ENCODE results near the gene PMCH.

PMCH gene

GRCh38 chr12:102215992-102216691 is 18.5 kb upstream of the PMCH start:
- peak; percentile 38 for DNase-seq (ENCODE audit: low read depth)

GRCh38 chr12:102204025-102204424 is 6.4 kb upstream of the PMCH start:
- H3K4me3 ChIP-seq (ENCODE audit: low read depth, low read length) = no peak overlapping the region
- DNase-seq (ENCODE audit: low read depth) = no peak
- in situ Hi-C loops (cut with HindIII; ENCODE audit: low sequenced_read_pairs) = no loop called here
- TF ChIP-seq CTCF (IDR thresholded peaks at IDR 0.05; ENCODE audit: low read depth, low read length, missing control alignments) = no peak

More at GRCh38 chr12:102215992-102216691, 18.5 kb upstream of the PMCH start:
- no peak for TF ChIP-seq CTCF (IDR thresholded peaks at IDR 0.05; ENCODE audit: low read depth, low read length, missing control alignments)
- H3K4me3 ChIP-seq (ENCODE audit: low read depth, low read length) = no peak overlapping the region
- in situ Hi-C loops (cut with HindIII; ENCODE audit: low sequenced_read_pairs) = no loop called here

- in situ Hi-C loops (cut with HindIII; ENCODE audit: low sequenced_read_pairs) = no loop called here
- H3K4me3 ChIP-seq (ENCODE audit: low read depth, low read length) = no peak overlapping the region
- DNase-seq (ENCODE audit: low read depth) = no peak
- no peak for TF ChIP-seq CTCF (IDR thresholded peaks at IDR 0.05; ENCODE audit: low read depth, low read length, missing control alignments)
These were observed 4.9 kb upstream of the PMCH start for GRCh38 chr12:102202556-102202955.

- no peak for DNase-seq (ENCODE audit: low read depth)
- H3K4me3 ChIP-seq (ENCODE audit: low read depth, low read length) = no peak overlapping the region
- TF ChIP-seq CTCF (IDR thresholded peaks at IDR 0.05; ENCODE audit: low read depth, low read length, missing control alignments) = no peak
- in situ Hi-C loops (cut with HindIII; ENCODE audit: low sequenced_read_pairs) = no loop called here
These were observed 3.9 kb upstream of the PMCH start for GRCh38 chr12:102201436-102202061.

GRCh38 chr12:102195826-102196225 is 1.8 kb downstream of the PMCH start:
- TF ChIP-seq CTCF (IDR thresholded peaks at IDR 0.05; ENCODE audit: low read depth, low read length, missing control alignments) = no peak
- DNase-seq (ENCODE audit: low read depth) = no peak
- H3K4me3 ChIP-seq (ENCODE audit: low read depth, low read length) = no peak overlapping the region
- in situ Hi-C loops (cut with HindIII; ENCODE audit: low sequenced_read_pairs) = no loop called here

- no peak for DNase-seq (ENCODE audit: low read depth)
- TF ChIP-seq CTCF (IDR thresholded peaks at IDR 0.05; ENCODE audit: low read depth, low read length, missing control alignments) = no peak
- H3K4me3 ChIP-seq (ENCODE audit: low read depth, low read length) = no peak overlapping the region
- in situ Hi-C loops (cut with HindIII; ENCODE audit: low sequenced_read_pairs) = no loop called here
These were observed 15.0 kb downstream of the PMCH start for GRCh38 chr12:102182635-102183034.
